ENCODE results near the gene ATAT1. TPM values are rescaled to one million over a fixed set of nuclear protein-coding genes. Genes with fewer than 3 reads are reported as not detected.

Gene ATAT1
- total and polyA plus RNA-seq, 4 experiments from 2014 or later, result 0.29 to 9.4 (median 5.1) TPM

DNA sequence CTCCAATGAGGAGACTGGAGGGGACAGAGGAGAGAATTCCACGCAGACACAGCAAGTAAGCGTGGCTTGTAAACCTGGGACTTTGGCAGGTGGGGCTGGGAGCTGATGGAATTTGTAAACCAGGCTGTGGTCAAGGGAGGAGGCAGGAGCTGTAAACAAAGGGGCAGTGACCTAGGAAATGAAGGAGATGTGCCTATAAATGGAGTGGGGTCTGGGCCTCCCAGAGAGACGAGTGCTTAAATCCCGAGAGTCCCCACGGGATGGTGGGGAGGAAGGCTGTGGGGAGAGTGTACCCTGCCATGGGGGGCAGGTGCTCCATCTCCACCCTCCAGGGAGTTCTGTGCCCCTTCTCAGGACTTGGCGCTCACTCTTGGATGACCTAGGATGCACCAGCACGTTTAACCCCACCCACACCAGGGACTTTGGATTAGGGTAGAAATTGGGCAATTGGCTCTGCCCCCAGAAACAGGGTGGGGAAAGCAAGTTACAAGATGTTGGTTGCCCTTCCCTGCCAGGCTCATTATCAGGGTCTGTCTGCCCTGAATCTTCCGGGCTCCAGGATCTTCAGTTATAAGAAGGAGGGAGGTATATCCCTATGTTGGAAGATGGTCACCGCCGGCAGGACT, 50.1 kb downstream of the ATAT1 start:
- ChIA-PET CTCF (ENCODE audit: partially characterized antibody) (interaction anchor here (3.4 to 19.9 kb wide), 3 partner anchors 50 to 194 kb away, joined by 13 to 865 read pairs (median 71); partner anchors contain the start of genes MDC1 and TUBB), POLR2A (ENCODE audit: partially characterized antibody) (interaction anchor here (29.9 kb wide), 1 partner anchor 33 kb away, joined by 1474 read pairs; the partner anchor contains the start of genes MDC1, NRM and TUBB)
- Histone ChIP-seq H3K27me3 (ENCODE audit: insufficient read depth, low read length) (no peaks in the 10 kb centered on the region), H3K4me1 (ENCODE audit: insufficient read depth, low read length) (peaks cover 40% of the 10 kb centered on the region), H3K36me3 (ENCODE audit: insufficient read depth, low read length) (peaks cover 32% of the 10 kb centered on the region), H3K27ac (ENCODE audit: low read depth, low read length) (no peak overlapping the region), H3K4me3 (ENCODE audit: low read length in 2 of 2) (no peak overlapping the region), H3K9me3 (ENCODE audit: control insufficient read depth in 1 of 2, low read length in 2 of 2) (no peaks in the 10 kb centered on the region)
- no peak for DNase-seq
- H3K27ac Mint-ChIP-seq, result peak overlapping the region in 5 of 7 donors; percentile 12 to 87 (median 74)
- peaks cover 22 to 61% (median 40%) of the 10 kb centered on the region in 4 donors for H3K4me1 Mint-ChIP-seq
- H3K4me3 Mint-ChIP-seq, result peak overlapping the region in 5 of 8 donors; percentile 5 to 66 (median 22)
- peaks cover 39 to 52% of the 10 kb centered on the region in 2 donors for H3K36me3 Mint-ChIP-seq
- H3K9me3 Mint-ChIP-seq, result peaks cover 0 to 3% (median 0%) of the 10 kb centered on the region in 8 donors
- intact Hi-C loops (cut with micrococcal nuclease), result no loop called here
- H3K27me3 Mint-ChIP-seq, result no peaks in the 10 kb centered on the region

DNA sequence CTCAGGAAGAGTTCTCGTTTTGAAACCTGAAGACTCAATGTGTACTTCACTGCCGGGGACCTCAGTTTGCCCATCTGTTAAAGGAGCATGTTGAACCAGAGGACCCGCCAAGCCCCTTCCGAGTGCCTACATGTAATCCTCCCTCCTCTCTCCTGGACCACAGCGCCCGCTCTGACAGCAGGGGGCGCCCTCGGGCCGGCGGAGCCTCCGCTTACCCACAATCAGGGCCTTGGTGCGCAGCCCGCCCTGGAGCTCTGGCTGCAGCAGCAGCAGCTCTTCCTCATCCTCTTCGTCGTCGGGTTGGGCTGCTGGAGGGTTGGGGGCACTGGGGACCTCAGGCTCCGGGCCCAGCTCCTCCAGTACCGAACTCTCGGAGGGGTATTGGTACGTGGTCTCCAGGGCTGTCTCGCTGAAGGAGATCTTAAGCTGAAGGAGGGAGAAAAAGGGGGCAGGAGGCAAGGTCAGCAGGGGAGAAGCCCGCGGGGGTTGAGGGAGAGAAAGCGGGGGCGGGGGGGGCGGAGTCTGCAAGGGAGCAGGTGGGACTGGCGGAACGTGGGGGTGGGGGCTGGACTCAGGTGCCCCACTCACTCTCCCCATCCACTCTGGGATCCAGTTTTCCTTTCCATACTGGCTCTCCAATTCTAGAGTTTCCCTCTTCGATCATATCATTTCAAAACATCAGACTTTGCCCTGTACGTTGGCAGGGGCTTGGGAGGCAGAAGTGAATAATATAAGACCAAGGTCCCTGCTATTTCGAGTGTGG, 52.5 kb downstream of the ATAT1 start:
- POLR2A ChIA-PET (ENCODE audit: partially characterized antibody), result interaction anchor here (0.7 to 29.9 kb wide), 11 partner anchors 31 to 200 kb away, joined by 3 to 1474 read pairs (median 4); partner anchors contain the start of genes ATAT1, FLOT1, MDC1 and MRPS18B
- Mint-ChIP-seq H3K4me1 (peaks cover 17 to 57% (median 34%) of the 10 kb centered on the region in 4 donors), H3K27me3 (no peaks in the 10 kb centered on the region), H3K4me3 (peak overlapping the region; percentile 97 to 100 (median 99)), H3K36me3 (peaks cover 56 to 59% of the 10 kb centered on the region in 2 donors), H3K9me3 (peaks cover 0 to 1% (median 0%) of the 10 kb centered on the region in 8 donors), H3K27ac (peak overlapping the region; percentile 88 to 99 (median 91))
- Histone ChIP-seq H3K9me3 (ENCODE audit: control insufficient read depth in 1 of 2, low read length in 2 of 2) (no peaks in the 10 kb centered on the region), H3K4me3 (ENCODE audit: low read length in 2 of 2) (peak overlapping the region; percentile 70 to 93), H3K36me3 (ENCODE audit: insufficient read depth, low read length) (peaks cover 32% of the 10 kb centered on the region), H3K27me3 (ENCODE audit: insufficient read depth, low read length) (no peaks in the 10 kb centered on the region), H3K4me1 (ENCODE audit: insufficient read depth, low read length) (peaks cover 38% of the 10 kb centered on the region), H3K27ac (ENCODE audit: low read depth, low read length) (peak overlapping the region; percentile 94)
- peak; percentile 87 to 92 (median 89) for DNase-seq
- CTCF ChIA-PET (ENCODE audit: partially characterized antibody), result interaction anchor here (0.7 to 19.9 kb wide), 32 partner anchors 9 to 408 kb away, joined by 3 to 865 read pairs (median 4); partner anchors contain the start of genes MDC1, MRPS18B, NRM and TUBB
- intact Hi-C loops (cut with micrococcal nuclease), result loop anchor here (1.0 kb wide), 3 partner anchors 43 to 408 kb away; no protein-coding TSS in a partner anchor

DNA sequence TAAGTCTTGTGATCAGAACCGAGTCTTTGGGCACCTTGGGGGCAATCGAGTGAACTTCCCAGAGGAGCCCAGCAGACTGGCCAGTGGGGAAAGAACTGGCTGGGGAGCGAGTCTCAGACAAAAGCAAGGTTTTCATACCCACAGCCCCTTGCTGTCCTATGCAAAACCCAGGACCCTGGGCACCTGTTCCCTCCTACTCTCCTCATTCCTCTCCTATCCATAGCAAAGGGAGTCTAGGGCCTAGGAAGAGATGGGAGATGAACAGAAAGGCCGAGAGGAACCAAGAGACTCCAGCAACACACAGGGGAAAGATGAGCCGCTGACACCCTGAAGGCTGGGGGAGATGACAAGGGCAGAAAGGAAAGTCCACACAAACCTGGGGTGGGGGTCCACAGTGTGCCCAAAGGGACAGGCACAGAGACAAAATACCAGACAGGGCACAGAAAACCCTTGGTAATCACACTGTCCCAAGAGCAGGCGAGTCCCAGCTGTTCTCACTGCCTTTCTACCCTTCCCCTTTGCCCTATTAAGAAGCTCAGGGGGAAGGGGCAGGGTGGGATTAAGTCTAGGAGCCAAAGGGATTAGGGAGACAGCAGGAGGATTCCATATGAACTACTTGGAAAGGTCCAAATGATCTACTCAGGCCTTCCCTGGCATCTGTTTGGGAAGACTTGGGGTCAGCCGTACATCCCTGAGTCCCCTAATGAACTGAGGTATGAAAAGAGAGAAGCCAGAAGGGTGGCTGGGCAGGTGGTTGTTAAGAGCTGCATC, 53.3 kb downstream of the ATAT1 start:
- intact Hi-C loops (cut with micrococcal nuclease), result loop anchor here (1.0 kb wide), 3 partner anchors 42 to 407 kb away; no protein-coding TSS in a partner anchor
- ChIA-PET CTCF (ENCODE audit: partially characterized antibody) (interaction anchor here (0.7 to 19.9 kb wide), 24 partner anchors 8 to 198 kb away, joined by 3 to 865 read pairs (median 4); partner anchors contain the start of genes MDC1, MRPS18B, NRM and TUBB), POLR2A (ENCODE audit: partially characterized antibody) (interaction anchor here (0.7 to 29.9 kb wide), 12 partner anchors 8 to 466 kb away, joined by 3 to 1474 read pairs (median 6); partner anchors contain the start of genes DHX16, FLOT1, MDC1 and MRPS18B)
- H3K9me3 Mint-ChIP-seq, result peaks cover 0 to 1% (median 0%) of the 10 kb centered on the region in 8 donors
- H3K27me3 Mint-ChIP-seq, result no peaks in the 10 kb centered on the region
- peaks cover 60 to 64% of the 10 kb centered on the region in 2 donors for H3K36me3 Mint-ChIP-seq
- Histone ChIP-seq H3K36me3 (ENCODE audit: insufficient read depth, low read length) (peaks cover 32% of the 10 kb centered on the region), H3K9me3 (ENCODE audit: control insufficient read depth in 1 of 2, low read length in 2 of 2) (no peaks in the 10 kb centered on the region), H3K4me3 (ENCODE audit: low read length in 2 of 2) (peak overlapping the region; percentile 70 to 93), H3K27ac (ENCODE audit: low read depth, low read length) (peak overlapping the region; percentile 94), H3K27me3 (ENCODE audit: insufficient read depth, low read length) (no peaks in the 10 kb centered on the region), H3K4me1 (ENCODE audit: insufficient read depth, low read length) (peaks cover 38% of the 10 kb centered on the region)
- no peak for DNase-seq
- peaks cover 17 to 61% (median 34%) of the 10 kb centered on the region in 4 donors for H3K4me1 Mint-ChIP-seq
- H3K4me3 Mint-ChIP-seq, result peak overlapping the region; percentile 97 to 100 (median 99)
- peak overlapping the region; percentile 88 to 99 (median 91) for H3K27ac Mint-ChIP-seq

DNA sequence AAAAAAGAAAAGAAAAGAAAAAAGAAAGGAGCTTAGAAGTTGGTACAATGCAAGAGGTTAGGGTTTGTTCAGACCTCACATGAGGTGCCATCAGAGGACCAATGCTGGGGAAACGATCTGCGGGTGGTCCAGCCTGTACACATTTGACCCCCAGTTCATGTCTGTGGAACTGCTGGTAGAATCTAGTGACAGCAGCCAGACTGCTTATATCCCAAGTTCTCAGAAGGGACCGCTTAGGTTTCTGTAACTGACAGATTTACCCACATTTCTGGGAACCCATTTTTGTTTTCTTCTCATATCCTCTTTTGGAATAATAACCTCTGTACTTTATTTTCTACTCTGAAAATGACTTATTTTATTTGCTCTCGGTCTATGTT, 55.1 kb downstream of the ATAT1 start:
- Histone ChIP-seq H3K4me1 (ENCODE audit: insufficient read depth, low read length) (peaks cover 35% of the 10 kb centered on the region), H3K36me3 (ENCODE audit: insufficient read depth, low read length) (peaks cover 21% of the 10 kb centered on the region), H3K27me3 (ENCODE audit: insufficient read depth, low read length) (no peaks in the 10 kb centered on the region), H3K9me3 (ENCODE audit: control insufficient read depth in 1 of 2, low read length in 2 of 2) (no peaks in the 10 kb centered on the region), H3K27ac (ENCODE audit: low read depth, low read length) (peak overlapping the region; percentile 94), H3K4me3 (ENCODE audit: low read length in 2 of 2) (peak overlapping the region; percentile 93 to 99)
- Mint-ChIP-seq H3K4me3 (peak overlapping the region; percentile 97 to 100 (median 99)), H3K27ac (peak overlapping the region; percentile 96 to 99 (median 98)), H3K36me3 (peaks cover 57 to 68% of the 10 kb centered on the region in 2 donors), H3K4me1 (peaks cover 18 to 63% (median 30%) of the 10 kb centered on the region in 4 donors), H3K9me3 (peaks cover 0 to 3% (median 0%) of the 10 kb centered on the region in 8 donors), H3K27me3 (no peaks in the 10 kb centered on the region)
- DNase-seq, result no peak
- POLR2A ChIA-PET (ENCODE audit: partially characterized antibody), result interaction anchor here (0.6 to 29.9 kb wide), 12 partner anchors 10 to 515 kb away, joined by 3 to 1474 read pairs (median 6); partner anchors contain the start of genes ABCF1, DHX16, FLOT1 and MDC1
- CTCF ChIA-PET (ENCODE audit: partially characterized antibody), result interaction anchor here (1.1 to 19.9 kb wide), 8 partner anchors 9 to 200 kb away, joined by 3 to 865 read pairs (median 4); partner anchors contain the start of genes DHX16, MDC1 and TUBB
- intact Hi-C loops (cut with micrococcal nuclease), result loop anchor here (1.0 to 2.0 kb wide), 5 partner anchors 8 to 65 kb away; partner anchors contain the start of genes DHX16, MDC1, MRPS18B and NRM

- H3K36me3 Mint-ChIP-seq, result peaks cover 50 to 68% of the 10 kb centered on the region in 2 donors
- H3K27me3 Mint-ChIP-seq, result no peaks in the 10 kb centered on the region
- H3K4me3 ChIP-seq (ENCODE audit: low read length in 2 of 2), result peak overlapping the region; percentile 93 to 99
- H3K9me3 Mint-ChIP-seq, result peaks cover 0 to 3% (median 0%) of the 10 kb centered on the region in 8 donors
- peak overlapping the region; percentile 94 for H3K27ac ChIP-seq (ENCODE audit: low read depth, low read length)
- H3K4me1 ChIP-seq (ENCODE audit: insufficient read depth, low read length), result peaks cover 34% of the 10 kb centered on the region
- no peaks in the 10 kb centered on the region for H3K27me3 ChIP-seq (ENCODE audit: insufficient read depth, low read length)
- intact Hi-C loops (cut with micrococcal nuclease), result loop anchor here (1.0 to 2.0 kb wide), 5 partner anchors 8 to 66 kb away; partner anchors contain the start of genes DHX16, MDC1, MRPS18B and NRM
- H3K36me3 ChIP-seq (ENCODE audit: insufficient read depth, low read length), result peaks cover 15% of the 10 kb centered on the region
- no peaks in the 10 kb centered on the region for H3K9me3 ChIP-seq (ENCODE audit: control insufficient read depth in 1 of 2, low read length in 2 of 2)
- peak overlapping the region; percentile 97 to 100 (median 99) for H3K4me3 Mint-ChIP-seq
- H3K4me1 Mint-ChIP-seq, result peaks cover 18 to 63% (median 30%) of the 10 kb centered on the region in 4 donors
- peak; percentile 86 to 95 (median 90) for DNase-seq
- ChIA-PET POLR2A (ENCODE audit: partially characterized antibody) (interaction anchor here (0.8 to 29.9 kb wide), 15 partner anchors 11 to 469 kb away, joined by 3 to 1474 read pairs (median 6); partner anchors contain the start of genes ABCF1, DHX16, FLOT1 and GNL1), CTCF (ENCODE audit: partially characterized antibody) (interaction anchor here (1.2 to 19.9 kb wide), 7 partner anchors 10 to 200 kb away, joined by 3 to 865 read pairs (median 4); partner anchors contain the start of genes DHX16, MDC1 and TUBB)
- H3K27ac Mint-ChIP-seq, result peak overlapping the region; percentile 96 to 99 (median 98)
Measured at GRCh38 chr6:30682143-30683117, 55.8 kb downstream of the ATAT1 start.

Data from CD4-positive, alpha-beta memory T cell (primary cell).